CD4-positive, alpha-beta T cell treated with Interleukin-1 beta for 1 hour (primary cell): ENCODE data around the gene CABYR.

ENCODE experiments used
- DNase-seq, 2 donors: peaks; one replicate each; pipeline ENCODE4 v3.0.0-alpha.2; 2020 to 2022

The CABYR gene

DNA sequence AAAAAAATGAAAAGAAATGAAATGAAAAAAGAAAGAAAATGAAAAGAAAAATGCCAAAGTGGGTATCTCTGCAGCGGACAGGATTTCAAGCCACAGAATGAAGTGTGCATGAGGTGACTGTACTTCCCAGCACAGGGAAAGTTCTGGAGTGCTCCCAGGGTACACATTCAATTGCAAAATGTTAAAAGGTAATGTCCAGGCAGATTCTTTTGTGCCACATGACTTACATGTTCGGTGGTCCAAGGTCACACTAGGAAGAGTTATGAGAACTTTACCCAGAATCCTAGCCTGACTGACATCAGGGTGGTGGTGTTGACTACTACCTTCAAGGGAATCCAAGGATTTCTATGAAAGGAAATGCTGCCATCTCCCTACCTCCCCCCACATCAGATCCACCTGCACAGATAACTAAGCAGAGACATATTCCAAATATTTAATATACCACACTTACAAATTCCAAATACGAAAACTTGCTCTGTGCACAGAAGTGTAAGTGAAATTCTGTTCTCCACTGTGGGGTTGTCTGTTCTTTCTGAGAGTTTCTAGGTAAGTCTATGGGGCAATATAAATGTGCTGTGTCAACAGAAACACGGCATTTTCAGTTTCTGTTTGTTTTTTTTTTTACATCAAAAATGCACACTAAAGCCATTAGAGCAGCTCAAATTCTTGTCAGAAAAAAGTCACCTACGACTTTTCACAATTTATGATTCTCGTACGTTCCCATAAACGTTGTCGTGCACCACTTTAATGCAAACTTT lies 56.6 kb downstream of the CABYR start:
- DNase-seq, result no peak

DNA sequence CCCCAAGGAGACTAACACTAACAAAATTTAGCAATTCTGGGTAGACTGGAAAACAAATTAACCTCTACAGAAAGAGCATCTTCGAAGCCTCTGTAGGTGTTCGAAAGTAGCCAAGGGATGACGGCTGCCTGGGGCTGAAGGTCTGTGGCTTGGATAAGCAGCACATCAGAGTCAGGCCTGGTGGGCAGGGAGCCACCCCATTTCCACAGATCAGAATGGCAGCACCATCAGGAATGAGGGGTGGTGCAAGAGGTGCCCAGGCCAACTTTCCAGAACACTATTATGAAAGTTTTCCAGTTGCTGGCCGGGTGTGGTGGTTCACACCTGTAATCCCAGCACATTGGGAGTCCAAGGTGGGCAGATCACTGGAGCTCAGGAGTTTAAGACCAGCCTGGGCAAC lies 57.9 kb downstream of the CABYR start:
- no peak for DNase-seq

DNA sequence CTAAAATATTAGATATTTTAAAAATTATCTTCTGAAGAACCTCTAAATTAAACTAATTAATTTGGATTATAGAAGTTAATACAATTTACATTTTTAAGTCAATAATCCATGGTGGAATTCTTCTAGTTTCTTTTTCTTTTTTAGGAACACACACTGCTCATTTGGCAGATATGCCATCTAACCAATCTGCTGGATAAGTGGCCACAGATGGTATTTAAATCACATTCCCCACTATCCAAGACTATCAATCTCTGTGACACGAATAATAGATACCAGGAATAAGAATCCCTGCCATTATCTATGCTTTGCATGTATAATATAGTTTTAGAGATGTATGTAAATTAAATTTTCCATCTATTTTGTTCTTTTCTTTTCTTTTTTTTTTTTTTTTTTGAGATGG lies 58.5 kb downstream of the CABYR start:
- no peak for DNase-seq

DNA sequence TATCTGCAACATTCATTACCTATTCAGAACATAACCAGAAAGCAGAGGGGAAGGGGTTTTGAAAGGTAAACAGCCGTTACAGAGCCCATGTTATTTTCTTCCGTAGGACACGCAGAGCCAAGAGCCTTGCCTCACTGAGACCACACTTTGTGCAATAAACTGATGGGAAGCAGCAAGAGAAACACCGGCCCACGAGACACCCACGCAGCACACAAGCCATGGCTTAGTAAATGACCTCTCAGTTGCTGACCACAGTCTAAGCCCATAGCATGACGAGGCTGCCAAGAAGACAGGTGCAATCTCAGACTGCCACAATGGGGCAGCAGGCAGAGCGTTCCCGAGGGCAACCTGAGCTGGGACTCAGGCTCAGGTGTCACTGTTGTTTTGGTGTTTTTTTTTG lies 59.6 kb downstream of the CABYR start:
- no peak for DNase-seq

DNA sequence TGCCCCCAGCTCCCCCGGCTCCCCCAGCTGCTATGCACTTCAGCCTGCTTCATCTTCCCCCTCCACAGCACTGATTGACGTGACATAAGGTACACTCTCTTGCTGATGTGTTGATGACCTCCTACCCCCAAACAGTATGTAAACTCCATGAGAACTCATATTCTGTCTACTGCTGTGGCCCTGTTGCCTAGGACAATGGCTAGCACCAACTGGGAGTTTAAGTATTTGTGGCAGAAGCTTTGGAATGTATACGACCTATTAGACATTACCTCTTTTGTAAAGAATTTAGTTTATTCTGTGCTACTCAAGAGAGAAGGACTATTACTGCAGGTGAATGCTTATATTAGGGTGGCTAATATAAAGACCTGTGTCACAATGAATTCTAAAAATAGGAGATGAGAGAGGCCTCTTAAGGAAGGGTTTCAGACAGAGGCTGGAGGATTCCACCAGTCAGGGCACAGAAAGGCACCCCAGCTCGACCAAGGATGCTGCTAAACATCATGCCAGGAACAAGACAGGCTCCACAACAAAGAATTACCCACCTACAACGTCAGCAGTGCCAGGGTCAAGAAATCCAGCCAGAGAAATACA lies 60.6 kb downstream of the CABYR start:
- no peak for DNase-seq

DNA sequence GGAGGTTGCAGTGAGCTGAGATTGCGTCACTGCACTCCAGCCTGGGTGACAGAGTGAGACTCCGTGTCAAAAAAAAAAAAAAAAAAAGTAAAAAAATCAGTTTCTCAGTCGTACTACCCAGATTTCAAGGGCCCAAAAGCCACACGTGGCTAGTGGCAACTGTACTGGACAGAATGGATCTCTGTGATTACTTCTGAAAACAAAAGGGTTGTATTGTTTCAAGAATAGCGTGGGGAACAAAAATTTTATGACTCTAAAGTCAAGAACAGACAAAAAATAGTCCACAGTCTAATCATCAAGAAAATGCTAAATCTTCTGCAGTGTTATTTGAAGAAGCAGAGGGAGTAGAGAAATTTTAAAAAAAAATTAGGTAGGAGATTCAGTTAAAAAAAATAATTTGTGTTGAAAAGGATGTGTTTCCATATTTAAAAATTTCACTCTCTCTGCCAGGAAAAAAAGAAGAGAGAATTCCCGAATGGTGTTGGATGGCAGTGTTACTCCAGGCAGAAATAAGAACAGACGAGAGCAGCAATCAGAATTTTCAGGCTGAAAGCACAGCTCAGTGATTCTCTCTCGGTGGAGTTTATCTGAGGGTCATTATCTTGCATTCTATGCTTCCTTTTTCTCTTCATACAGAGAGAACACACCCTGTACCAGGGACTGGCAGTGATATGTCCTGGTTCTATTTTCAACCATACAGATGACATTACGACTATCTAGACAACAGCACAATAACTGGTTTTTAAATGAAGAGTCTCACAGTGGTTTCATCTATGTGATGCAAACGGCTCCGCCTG lies 61.8 kb downstream of the CABYR start:
- no peak for DNase-seq

DNA sequence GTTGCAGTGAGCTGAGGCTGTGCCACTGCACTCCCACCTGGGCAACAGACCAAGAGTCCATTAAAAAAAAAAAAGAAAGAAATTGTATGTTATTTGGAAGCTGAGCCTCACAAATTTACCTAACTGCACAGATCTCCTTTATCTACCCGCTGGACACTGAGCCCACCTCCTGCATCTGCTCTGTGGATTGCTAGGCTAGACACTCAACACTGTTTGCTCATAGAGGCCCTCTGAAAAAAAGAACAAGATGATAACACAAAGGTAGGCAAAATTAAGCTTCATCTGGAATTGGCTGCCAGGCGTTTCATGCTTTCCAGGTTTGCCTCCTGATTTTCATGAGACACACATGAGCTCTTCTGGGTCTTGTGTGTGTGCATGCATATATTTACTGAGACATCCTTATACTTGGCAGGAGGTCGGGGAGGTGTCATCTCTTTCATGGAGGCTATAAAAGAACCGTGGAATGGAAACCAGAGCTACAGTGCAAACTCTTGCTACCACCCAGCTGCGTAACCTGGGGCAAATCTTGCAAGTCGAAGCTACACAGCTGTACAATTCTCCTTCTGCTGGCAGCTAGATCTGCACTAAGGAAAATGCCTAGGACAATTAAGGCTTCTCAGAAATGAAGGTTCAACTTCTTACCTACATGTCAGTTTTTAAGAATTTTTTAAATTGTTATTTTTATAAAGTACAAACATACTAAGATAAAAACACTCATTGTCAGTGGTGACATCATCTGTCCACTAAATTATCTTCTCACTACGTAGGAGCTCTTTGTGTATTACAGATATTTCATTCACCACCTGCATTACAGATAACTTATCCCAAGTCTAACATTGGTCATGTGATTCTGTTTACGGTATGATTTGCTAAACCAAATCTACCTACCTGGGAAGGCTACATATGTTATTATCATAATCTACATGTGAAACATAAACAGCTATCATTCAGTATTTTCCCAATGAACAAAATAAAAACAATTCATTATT lies 63.1 kb downstream of the CABYR start:
- no peak for DNase-seq

DNA sequence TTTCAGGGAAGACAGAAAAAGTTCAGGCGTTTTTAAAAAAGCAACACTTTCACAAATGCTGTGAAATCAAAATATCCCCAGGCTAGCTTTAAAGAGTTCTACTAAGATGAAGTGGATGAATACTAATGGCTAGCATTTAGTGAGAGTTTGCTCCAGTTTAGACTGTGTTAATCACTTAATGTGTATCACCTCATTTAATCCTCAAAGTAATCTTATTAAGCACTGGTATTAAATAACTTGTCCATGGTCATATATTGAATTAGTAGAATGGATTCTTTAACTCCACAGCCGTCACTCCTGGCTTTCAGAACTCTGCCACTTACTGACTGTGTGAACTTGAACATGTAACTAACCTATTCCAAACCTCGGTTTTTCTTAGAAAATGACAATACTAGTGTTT lies 66.0 kb downstream of the CABYR start:
- no peak for DNase-seq

DNA sequence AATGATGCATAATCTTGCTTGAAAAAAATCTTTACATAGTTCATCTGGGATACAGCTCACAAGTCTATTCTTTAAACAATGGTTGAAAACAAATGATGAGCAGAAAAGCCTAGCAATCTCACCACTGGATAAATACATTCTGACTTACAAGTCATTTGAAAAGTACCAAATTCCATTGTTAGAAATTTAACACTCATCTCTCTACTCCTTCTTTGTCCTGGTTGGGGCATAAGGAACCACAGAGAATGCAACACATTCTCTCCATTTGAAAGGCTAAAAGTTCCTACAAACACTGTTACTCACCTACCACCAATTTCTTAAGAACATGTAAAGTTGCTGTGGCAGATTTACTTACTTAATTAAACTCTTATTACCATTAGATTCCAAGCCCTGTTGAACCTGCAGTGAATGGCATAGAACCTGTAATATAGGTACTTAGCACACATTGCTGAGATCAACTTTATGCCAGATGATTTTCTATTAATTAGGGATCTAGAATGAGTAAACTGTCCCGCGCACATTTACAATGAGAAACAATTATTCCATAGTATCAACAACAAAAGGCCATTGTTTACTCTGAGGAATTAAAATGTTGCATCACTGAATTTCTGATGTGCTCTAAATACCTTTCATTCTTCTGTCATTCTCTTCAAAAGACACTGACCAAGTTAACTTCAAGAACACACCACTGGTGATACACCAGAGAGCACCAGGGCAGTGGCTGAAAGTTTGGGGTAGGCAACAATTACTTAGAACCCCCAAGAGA lies 69.6 kb downstream of the CABYR start:
- no peak for DNase-seq

DNA sequence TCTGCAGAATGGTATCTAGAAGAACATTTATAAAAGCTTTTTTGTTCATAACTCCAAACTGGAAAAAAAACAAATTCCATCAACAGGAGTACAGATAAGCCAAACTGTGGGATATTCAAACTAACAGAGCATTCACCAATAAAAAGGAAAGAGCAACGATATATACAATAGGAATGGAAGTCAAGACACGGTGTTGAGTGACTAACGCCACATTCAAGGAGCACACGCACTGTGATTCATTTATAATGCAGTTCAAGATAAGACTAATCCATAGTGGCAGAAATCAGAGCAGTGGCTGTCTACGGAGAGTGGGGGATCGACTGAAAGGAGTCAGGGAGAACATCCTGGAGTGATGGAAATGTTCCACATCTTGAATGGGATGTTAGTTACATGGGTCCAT lies 70.7 kb downstream of the CABYR start:
- no peak for DNase-seq
